Prostate gland (tissue), 2 donors: Measurements from ENCODE around the gene PHLDB1. TPM values are rescaled to one million over a fixed set of nuclear protein-coding genes. Genes with fewer than 3 reads are reported as not detected.

Experiments
- DNase-seq: peaks from one replicate; pipeline ENCODE4 v3.0.0-alpha.2; 2019; ENCODE audit warnings: low spot score
- H3K27ac ChIP-seq, 2 donors: fragments of 200-600 bp; sonication (generic); 2 replicates each; pipeline ENCODE4 v1.5.1; 2017 to 2019
- H3K27me3 ChIP-seq: fragments of 200-600 bp; sonication (generic); replicated peaks from 2 replicates; pipeline ENCODE4 v1.5.1; 2019; ENCODE audit not compliant: insufficient read depth
- H3K36me3 ChIP-seq, 2 donors: fragments of 200-600 bp; sonication (generic); 1 replicate in 1 of 2; 2 replicates in 1 of 2; pipeline versions ENCODE4 v1.5.1 to v1.8.1; 2017 to 2019
- H3K4me1 ChIP-seq: fragments of 200-600 bp; sonication (generic); replicated peaks from 2 replicates; pipeline ENCODE4 v1.5.1; 2019
- H3K4me3 ChIP-seq, 2 donors: fragments of 200-600 bp; sonication (generic); 2 replicates each; pipeline ENCODE4 v1.5.1; 2017 to 2019
- H3K9me3 ChIP-seq: fragments of 200-600 bp; sonication (generic); 2 replicates; pipeline ENCODE4 v1.5.1; 2017
- POLR2A ChIP-seq: fragments of 450-650 bp; IDR thresholded peaks from one replicate; pipeline ENCODE4 v1.6.1; 2016; ENCODE audit warnings: antibody characterized with exemption, mild to moderate bottlenecking
- POLR2AphosphoS5 ChIP-seq: sonication (generic); formaldehyde crosslinking; IDR thresholded peaks from one replicate; pipeline ENCODE4 v1.6.1; 2017; ENCODE audit warnings: antibody characterized with exemption
- WGBS: methylation state at CpG from one replicate; pipeline ENCODE4 v1.1.5; 2018; 5-methylcytosine and 5-hydroxymethylcytosine counted together
- intact Hi-C: fragments of 100-400 bp; cut with DNase I; formaldehyde crosslinking; loops from one replicate; pipeline ENCODE4 v1.14.2; 2022
- total RNA-seq, 2 donors: library from RNA; depleted of rRNA; stranded (reverse); fragments of >200 nt; gene quantifications; one replicate each; pipeline ENCODE4 v1.1.0, GENCODE V29; 2016
- TF ChIP-seq, protein P1 (sequence below), 4 experiments: fragments of 200-600 bp in 2 of 4; fragments of 450-650 bp in 2 of 4; sonication (generic) in 2 of 4; IDR thresholded peaks; 1 replicate in 3 of 4; 2 replicates in 1 of 4; pipeline ENCODE4 v1.5.1; 2016 to 2019; ENCODE audit warnings: antibody characterized with exemption in 4 of 4, mild to moderate bottlenecking in 2 of 4, moderate library complexity in 2 of 4

Gene PHLDB1
- total RNA-seq, 2 donors from 2014 or later = 74.5 to 113 TPM

DNA sequence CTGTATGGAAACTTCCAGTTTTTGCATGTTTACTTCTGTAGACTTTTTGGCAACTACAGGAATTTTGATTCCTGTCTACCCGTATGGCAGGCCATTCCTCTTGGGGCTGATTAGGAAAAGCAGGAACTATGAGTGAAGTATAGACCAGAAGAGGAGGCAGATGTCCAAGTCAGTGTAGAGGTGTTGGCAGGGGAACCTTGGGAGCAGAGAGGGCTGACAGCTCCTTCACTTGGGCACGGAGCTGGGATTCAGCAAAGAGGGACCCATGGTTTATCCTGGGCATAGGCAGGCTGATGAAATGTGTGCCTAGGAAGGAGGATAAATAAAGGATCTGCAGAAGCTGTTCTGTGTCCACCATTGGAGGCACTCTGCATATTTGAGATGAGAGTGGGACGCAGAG is 39.0 kb downstream of the PHLDB1 start:
- no peak for DNase-seq
- no peak for TF ChIP-seq POLR2A
- TF ChIP-seq, protein P1, sequence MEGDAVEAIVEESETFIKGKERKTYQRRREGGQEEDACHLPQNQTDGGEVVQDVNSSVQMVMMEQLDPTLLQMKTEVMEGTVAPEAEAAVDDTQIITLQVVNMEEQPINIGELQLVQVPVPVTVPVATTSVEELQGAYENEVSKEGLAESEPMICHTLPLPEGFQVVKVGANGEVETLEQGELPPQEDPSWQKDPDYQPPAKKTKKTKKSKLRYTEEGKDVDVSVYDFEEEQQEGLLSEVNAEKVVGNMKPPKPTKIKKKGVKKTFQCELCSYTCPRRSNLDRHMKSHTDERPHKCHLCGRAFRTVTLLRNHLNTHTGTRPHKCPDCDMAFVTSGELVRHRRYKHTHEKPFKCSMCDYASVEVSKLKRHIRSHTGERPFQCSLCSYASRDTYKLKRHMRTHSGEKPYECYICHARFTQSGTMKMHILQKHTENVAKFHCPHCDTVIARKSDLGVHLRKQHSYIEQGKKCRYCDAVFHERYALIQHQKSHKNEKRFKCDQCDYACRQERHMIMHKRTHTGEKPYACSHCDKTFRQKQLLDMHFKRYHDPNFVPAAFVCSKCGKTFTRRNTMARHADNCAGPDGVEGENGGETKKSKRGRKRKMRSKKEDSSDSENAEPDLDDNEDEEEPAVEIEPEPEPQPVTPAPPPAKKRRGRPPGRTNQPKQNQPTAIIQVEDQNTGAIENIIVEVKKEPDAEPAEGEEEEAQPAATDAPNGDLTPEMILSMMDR (IDR thresholded peaks at IDR 0.05) = no peak
- no peak for TF ChIP-seq POLR2AphosphoS5
- H3K4me3 ChIP-seq = no peak overlapping the region
- no peaks in the 10 kb centered on the region for H3K4me1 ChIP-seq
- intact Hi-C loops = no loop called here
- H3K27me3 ChIP-seq = no peaks in the 10 kb centered on the region
- H3K36me3 ChIP-seq = peaks cover 7 to 31% of the 10 kb centered on the region in 2 donors
- WGBS = 53% methylated on average over 3 of the region's 3 CpGs
- H3K9me3 ChIP-seq = no peaks in the 10 kb centered on the region
- no peak overlapping the region for H3K27ac ChIP-seq

DNA sequence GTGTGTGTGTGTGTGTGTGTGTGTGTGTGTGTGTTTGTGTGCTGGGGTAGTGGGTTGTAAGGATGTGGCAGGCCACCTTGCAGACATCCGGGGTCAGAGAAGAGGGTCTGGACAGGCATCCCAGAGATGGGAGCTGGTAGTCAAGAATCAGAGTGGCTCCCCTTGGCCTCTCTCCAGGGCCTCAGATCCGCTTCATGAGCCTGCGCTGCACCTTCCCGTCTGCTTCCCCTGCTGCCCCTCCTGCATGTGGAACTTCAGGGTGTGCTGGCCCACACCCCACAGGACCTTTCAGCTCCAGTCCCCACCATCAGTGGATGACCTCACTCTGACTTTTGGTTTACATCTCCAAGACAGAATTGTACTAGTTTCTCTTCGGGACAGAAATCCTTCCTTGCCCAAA is 40.9 kb downstream of the PHLDB1 start:
- no peak for DNase-seq
- WGBS = 68% methylated on average over 5 of the region's 5 CpGs
- intact Hi-C loops = no loop called here
- Histone ChIP-seq H3K9me3 (no peaks in the 10 kb centered on the region), H3K27ac (no peak overlapping the region), H3K27me3 (no peaks in the 10 kb centered on the region), H3K4me1 (no peaks in the 10 kb centered on the region), H3K36me3 (peaks cover 7 to 31% of the 10 kb centered on the region in 2 donors), H3K4me3 (no peak overlapping the region)
- TF ChIP-seq, protein P1 (IDR thresholded peaks at IDR 0.05) = no peak
- no peak for TF ChIP-seq POLR2AphosphoS5
- TF ChIP-seq POLR2A = no peak

DNA sequence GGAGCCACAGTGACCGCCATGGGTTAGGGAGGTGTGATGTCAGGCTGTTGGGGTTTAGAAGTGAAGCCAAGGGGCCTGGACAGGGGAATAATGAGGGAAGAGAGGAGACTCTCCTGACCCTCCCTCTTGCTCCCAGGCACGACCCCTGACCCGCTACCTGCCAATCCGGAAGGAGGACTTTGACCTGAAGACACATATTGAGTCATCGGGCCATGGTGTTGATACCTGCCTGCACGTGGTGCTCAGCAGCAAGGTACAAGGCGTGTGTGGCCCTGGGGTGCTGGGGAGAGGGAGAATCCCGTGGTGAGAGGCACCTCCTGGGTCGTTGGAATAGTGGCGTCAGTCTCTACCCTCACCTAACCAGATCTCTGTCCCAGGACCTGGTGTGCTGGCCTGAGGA is 42.5 kb downstream of the PHLDB1 start:
- Histone ChIP-seq H3K27me3 (no peaks in the 10 kb centered on the region), H3K27ac (no peak overlapping the region), H3K4me1 (no peaks in the 10 kb centered on the region), H3K36me3 (peaks cover 0 to 21% of the 10 kb centered on the region in 2 donors), H3K4me3 (no peak overlapping the region), H3K9me3 (no peaks in the 10 kb centered on the region)
- intact Hi-C loops = no loop called here
- whole genome bisulfite sequencing = 96% methylated on average over 10 of the region's 10 CpGs
- DNase-seq = no peak
- no peak for TF ChIP-seq POLR2AphosphoS5
- no peak for TF ChIP-seq POLR2A
- TF ChIP-seq, protein P1 (IDR thresholded peaks at IDR 0.05) = no peak

DNA sequence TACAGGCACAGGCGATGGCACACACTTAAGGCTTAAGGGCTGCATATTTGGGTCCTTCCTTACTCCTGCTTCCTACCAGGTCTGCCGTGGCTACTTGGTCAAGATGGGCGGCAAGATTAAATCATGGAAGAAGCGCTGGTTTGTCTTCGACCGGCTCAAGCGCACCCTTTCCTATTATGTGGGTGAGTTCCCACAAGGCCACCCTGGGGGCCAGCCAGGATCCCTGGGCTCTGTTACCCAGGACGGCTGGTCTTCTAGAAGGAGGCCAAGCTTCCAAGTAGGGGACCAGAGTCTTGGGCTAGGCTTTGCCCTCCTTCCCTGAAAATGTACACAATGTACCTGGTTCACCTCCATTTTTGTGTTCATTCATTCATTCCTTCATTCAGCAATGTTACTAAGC is 43.0 kb downstream of the PHLDB1 start:
- intact Hi-C loops = no loop called here
- no peak for DNase-seq
- 92% methylated on average over 8 of the region's 8 CpGs for WGBS
- Histone ChIP-seq H3K36me3 (peaks cover 0 to 17% of the 10 kb centered on the region in 2 donors), H3K9me3 (no peaks in the 10 kb centered on the region), H3K27me3 (no peaks in the 10 kb centered on the region), H3K27ac (no peak overlapping the region), H3K4me1 (no peaks in the 10 kb centered on the region), H3K4me3 (no peak overlapping the region)
- TF ChIP-seq POLR2AphosphoS5 (no peak), POLR2A (no peak)
- TF ChIP-seq, protein P1 (IDR thresholded peaks at IDR 0.05) = no peak

DNA sequence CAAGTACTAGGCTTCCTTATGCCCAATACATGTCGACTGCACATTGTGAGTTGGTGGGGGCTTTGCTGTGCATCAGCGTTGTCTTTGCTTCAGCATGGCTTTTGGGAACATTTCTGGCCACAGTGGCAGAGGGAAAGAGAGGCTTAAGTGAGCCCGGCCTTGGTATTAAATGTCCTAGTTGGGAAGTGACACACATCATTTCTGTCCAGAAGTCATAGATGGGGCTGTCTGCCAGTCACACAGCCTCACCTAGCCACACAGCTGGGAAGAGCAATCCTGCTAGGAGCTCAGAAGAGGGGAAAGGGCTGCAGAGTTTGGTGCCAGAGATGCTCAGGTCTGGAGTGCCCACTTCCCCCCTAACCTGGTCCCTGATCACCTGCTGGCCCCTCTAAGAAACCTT is 44.4 kb downstream of the PHLDB1 start:
- Histone ChIP-seq H3K4me3 (no peak overlapping the region), H3K9me3 (no peaks in the 10 kb centered on the region), H3K4me1 (no peaks in the 10 kb centered on the region), H3K27me3 (no peaks in the 10 kb centered on the region), H3K27ac (no peak overlapping the region), H3K36me3 (peaks cover 0 to 12% of the 10 kb centered on the region in 2 donors)
- intact Hi-C loops = no loop called here
- DNase-seq = no peak
- WGBS = 92% methylated on average over 3 of the region's 3 CpGs
- no peak for TF ChIP-seq POLR2AphosphoS5
- no peak for TF ChIP-seq POLR2A
- TF ChIP-seq, protein P1 (IDR thresholded peaks at IDR 0.05) = no peak
